OCI-LY3 (cell line): ENCODE measurements around the gene PALM3.

Experiments
- CTCF ChIP-seq: fragments of 200-600, 300-600 bp; sonication (generic); IDR thresholded peaks from 2 replicates; pipeline ENCODE4 v1.5.1; 2014; ENCODE audit warnings: antibody characterized with exemption, low read length, low read depth
- EZH2phosphoT487 ChIP-seq: fragments of 200-600 bp; shearing (Covaris generic); IDR thresholded peaks from 2 replicates; pipeline ENCODE4 v1.6.1; 2018; ENCODE audit warnings: antibody characterized with exemption, mixed run types, low read depth

DNA sequence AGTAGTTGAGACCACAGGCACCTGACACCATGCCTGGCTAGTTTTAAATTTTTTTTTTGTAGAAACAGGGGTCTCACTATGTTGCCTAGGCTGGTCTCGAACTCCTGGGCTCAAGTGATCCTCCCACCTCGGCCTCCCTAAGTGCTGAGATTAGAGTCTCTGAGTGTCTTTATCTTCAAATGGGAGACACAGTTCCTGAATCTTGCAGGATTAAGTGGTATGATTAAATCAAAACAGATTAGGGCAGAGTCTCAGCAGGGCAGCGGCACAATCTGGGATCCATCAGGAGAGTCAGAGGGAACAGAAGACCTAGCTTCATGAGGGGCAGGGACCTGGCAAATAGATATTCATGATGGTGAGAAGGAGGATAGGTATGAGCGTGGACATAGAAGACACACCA is 33.0 kb downstream of the PALM3 start:
- TF ChIP-seq CTCF (no peak), EZH2phosphoT487 (no peak)
